Omental fat pad (tissue), 4 donors: ENCODE data around the gene CHML. TPM values are rescaled to one million over a fixed set of nuclear protein-coding genes. Genes with fewer than 3 reads are reported as not detected.

Experiments used
- ATAC-seq: fragments of 150-250 bp; one replicate; pipeline ENCODE4 v1.9.1; 2016; ENCODE audit warnings: mild to moderate bottlenecking, moderate library complexity; ENCODE audit not compliant: low FRiP score
- DNase-seq: peaks from one replicate; pipeline ENCODE4 v3.0.0-alpha.2; 2019; ENCODE audit warnings: low spot score
- CTCF ChIP-seq, 3 donors: fragments of 450-650 bp; IDR thresholded peaks; one replicate each; pipeline ENCODE4 v1.5.1; 2016 to 2017; ENCODE audit warnings: antibody characterized with exemption in 3 of 3, mild to moderate bottlenecking in 3 of 3, moderate library complexity in 2 of 3
- total RNA-seq, 4 donors: library from RNA; depleted of rRNA; stranded (reverse); fragments of >200 nt; gene quantifications; one replicate each; pipeline ENCODE4 v1.1.0, GENCODE V29; 2016

The CHML gene
- total RNA-seq, 4 donors from 2014 or later, result 4.8 to 12.6 (median 7.7) TPM

- DNase-seq (no peak), ATAC-seq (no peak)
- TF ChIP-seq CTCF (IDR thresholded peaks at IDR 0.05), result no peak
These were observed 18.1 kb upstream of the CHML start for GRCh38 chr1:241658081-241658793.

- no peak for ATAC-seq
- no peak for DNase-seq
- TF ChIP-seq CTCF (IDR thresholded peaks at IDR 0.05), result no peak
These were observed 14.5 kb upstream of the CHML start for GRCh38 chr1:241654641-241655040.

- ATAC-seq, result no peak
- no peak for DNase-seq
- TF ChIP-seq CTCF (IDR thresholded peaks at IDR 0.05), result no peak
These were observed 13.8 kb upstream of the CHML start for GRCh38 chr1:241654019-241654418.

GRCh38 chr1:241652012-241652411 is 11.8 kb upstream of the CHML start, which contains the start of gene WDR64:
TSS of gene WDR64 (plus strand) at chr1:241652281. CDS start at chr1:241652485, 204 bp downstream.
- DNase-seq, result no peak
- no peak for ATAC-seq
- TF ChIP-seq CTCF (IDR thresholded peaks at IDR 0.05), result no peak

GRCh38 chr1:241648159-241648558 is 8.0 kb upstream of the CHML start:
- no peak for DNase-seq
- ATAC-seq, result no peak
- TF ChIP-seq CTCF (IDR thresholded peaks at IDR 0.05), result no peak

- no peak for ATAC-seq
- no peak for TF ChIP-seq CTCF (IDR thresholded peaks at IDR 0.05)
- DNase-seq, result no peak
These were observed 7.5 kb upstream of the CHML start for GRCh38 chr1:241647658-241648057.

- TF ChIP-seq CTCF (IDR thresholded peaks at IDR 0.05), result no peak
These were observed 6.0 kb upstream of the CHML start for GRCh38 chr1:241646201-241646600.

More at GRCh38 chr1:241646201-241646600, 6.0 kb upstream of the CHML start:
- DNase-seq (no peak), ATAC-seq (no peak)
